Right lobe of liver (tissue), 4 donors: ENCODE measurements around the gene KLK15.
A peak's percentile ranks its signal among the peaks of the same experiment; 100 is the strongest.

Experiments used
- POLR2A ChIP-seq: fragments of 450-650 bp; IDR thresholded peaks from one replicate; pipeline ENCODE4 v1.6.1; 2017; ENCODE audit warnings: antibody characterized with exemption, mild to moderate bottlenecking
- TF ChIP-seq, protein P1 (sequence below), 4 donors: fragments of 200-600 bp in 3 of 4; fragments of 450-650 bp in 1 of 4; IDR thresholded peaks; one replicate each; pipeline versions ENCODE4 v1.5.1 to v1.8.0; 2016 to 2022; ENCODE audit warnings: antibody characterized with exemption in 4 of 4, mild to moderate bottlenecking in 2 of 4
- donor health status: DM: no; HTN: no; CAD: no.
- donor health status: DM: no; HTN: no; CAD: no.
- donor health status: DM: no; HTN: yes; CAD: no.

DNA sequence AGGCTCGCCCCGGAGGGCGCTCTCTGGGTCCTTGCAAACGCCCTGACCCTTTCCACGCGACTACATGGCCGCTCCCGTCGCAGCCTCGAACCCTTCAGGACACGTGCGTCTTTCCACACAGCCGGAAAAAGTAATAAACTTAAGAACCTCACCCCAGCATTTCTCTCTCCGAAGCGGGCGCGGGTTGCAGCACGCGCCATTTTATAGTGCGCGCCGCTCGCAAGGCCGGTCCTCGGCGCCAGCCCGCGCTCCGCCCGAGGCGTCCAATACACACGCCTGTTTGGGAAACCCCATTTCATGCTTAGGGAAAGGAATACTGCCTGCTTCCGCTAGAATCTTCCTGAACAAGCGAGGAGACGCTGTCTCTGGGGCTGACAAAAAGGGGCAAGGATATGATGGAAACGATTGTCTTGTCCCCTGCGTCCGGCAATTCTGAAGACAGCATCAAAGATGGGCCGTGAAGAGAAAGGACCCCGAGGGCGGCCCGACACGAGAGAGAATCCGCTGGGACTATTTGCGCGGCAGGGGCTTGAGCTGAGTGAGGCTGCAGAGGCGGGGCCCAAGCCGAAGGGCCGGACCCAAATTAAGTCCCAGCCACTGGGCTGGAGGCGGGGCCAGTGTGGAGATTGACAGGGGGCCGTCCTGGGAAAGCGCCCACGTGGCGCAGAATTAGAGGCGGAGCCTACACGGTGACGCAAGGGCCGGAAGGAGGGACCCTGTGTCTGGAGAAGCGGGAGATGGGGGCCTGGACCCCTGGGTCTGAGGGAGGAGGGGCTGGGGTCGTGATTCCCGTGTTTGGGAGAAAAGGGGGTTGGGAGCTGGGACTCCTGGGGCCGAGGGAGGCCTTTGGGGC, 28.7 kb downstream of the KLK15 start:
- TF ChIP-seq, protein P1, sequence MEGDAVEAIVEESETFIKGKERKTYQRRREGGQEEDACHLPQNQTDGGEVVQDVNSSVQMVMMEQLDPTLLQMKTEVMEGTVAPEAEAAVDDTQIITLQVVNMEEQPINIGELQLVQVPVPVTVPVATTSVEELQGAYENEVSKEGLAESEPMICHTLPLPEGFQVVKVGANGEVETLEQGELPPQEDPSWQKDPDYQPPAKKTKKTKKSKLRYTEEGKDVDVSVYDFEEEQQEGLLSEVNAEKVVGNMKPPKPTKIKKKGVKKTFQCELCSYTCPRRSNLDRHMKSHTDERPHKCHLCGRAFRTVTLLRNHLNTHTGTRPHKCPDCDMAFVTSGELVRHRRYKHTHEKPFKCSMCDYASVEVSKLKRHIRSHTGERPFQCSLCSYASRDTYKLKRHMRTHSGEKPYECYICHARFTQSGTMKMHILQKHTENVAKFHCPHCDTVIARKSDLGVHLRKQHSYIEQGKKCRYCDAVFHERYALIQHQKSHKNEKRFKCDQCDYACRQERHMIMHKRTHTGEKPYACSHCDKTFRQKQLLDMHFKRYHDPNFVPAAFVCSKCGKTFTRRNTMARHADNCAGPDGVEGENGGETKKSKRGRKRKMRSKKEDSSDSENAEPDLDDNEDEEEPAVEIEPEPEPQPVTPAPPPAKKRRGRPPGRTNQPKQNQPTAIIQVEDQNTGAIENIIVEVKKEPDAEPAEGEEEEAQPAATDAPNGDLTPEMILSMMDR (IDR thresholded peaks at IDR 0.05) = no peak
- peak; percentile 47 for TF ChIP-seq POLR2A
